RPMI7951 (cell line): ENCODE measurements around the gene NSD2. TPM values are rescaled to one million over a fixed set of nuclear protein-coding genes. Genes with fewer than 3 reads are reported as not detected.

Experiments
- DNase-seq: peaks from one replicate; pipeline ENCODE4 v3.0.0-alpha.2; 2012; ENCODE audit warnings: low read depth
- total RNA-seq: library from RNA; depleted of rRNA; stranded (reverse); fragments of >200 nt; shearing (Covaris generic); gene quantifications from 2 replicates; pipeline ENCODE4 v1.2.3, GENCODE V29; 2014

The NSD2 gene
- total RNA-seq, 1 experiment from 2014 or later: 45.1 TPM

DNA sequence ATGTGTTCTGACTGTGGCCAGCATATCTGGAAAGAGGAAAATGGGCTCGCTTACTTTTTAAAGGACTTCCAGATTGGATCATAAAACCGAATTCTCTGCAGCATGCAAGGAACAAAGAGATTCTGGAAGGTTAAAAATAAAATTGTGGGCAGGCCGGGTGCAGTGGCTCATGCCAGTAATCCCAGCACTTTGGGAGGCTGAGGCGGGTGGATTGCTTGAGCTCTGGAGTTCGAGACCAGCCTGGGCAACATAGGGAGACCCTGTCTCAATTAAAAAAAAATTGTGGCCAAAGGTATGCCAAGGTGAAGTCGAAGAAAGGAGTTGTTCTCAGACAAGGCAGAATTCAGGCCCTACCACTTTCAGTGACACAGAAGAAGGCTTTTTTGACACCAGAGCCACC is 99.7 kb downstream of the NSD2 start:
- DNase-seq: no peak

DNA sequence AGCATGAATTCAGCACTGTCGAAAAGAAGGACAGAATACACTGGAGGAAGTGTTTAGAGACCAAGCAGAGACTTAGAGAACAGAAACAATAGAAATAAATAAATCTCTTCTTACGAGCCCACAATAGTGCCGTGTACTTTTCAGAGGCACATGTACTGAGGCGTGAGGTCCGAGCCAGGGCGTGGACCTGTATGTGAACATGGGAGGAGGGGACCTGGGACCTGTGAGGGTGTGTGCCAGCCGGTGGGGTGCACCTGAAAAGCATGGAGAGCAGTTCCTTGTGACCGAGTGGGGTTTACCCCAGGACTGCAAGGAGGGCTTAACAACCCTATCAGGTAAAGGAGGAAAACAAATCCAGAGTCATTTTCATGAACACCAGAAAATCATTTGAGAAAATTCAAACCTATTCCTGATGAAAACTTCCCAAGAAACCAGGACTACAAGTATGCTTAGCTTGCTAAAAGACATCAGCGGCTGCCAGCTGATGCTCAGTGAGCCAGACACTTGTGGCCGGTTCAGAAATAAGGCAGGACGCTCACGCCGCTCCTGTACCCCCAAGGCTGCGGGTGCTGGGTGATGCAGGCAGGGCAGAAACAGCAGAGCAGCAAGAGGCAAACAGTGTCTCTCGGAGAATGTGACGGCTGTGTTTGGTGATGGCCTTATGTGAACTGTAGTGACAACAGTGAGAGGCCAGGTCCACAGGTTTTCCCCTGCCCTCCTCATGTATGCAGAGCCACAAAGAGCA is 100.4 kb downstream of the NSD2 start:
- DNase-seq: no peak

DNA sequence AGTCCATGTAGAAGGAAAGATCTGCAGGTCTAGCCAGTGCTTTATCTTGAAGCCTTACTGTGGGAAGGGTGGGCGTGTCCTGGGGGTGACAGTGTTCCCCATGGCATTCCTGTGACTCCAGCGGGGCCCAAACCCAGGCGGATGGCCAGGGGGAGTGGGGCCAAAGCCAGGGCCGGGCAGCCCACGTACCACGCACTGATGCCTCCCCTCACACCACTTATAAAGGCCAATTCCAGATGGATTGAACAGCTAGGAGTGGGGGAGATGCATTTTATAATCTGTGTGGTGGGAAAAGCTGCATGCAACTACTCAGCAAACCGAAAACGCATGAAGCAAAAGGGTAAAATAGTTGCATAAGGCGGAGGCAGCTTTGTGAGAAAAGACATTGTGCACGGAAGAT is 101.2 kb downstream of the NSD2 start:
- no peak for DNase-seq

DNA sequence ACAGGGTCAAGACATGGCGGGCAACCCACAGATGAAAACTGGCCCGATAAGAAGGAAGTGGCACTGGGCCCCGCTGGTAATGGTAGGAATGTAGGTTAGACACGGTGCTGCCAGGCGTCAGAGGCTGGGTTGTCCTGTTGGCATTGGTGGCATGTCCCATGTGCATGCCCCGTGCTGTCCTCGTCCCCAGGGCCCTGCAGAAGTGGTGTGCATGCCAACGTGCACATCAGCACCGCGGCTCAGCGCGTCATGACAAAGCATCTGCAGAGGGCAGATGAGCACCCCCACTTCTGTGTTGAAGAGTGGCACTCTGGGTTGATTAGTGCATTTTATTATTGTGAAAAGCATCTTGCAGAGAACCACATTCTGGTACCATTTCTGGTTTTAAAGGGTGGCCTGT is 102.0 kb downstream of the NSD2 start:
- no peak for DNase-seq

DNA sequence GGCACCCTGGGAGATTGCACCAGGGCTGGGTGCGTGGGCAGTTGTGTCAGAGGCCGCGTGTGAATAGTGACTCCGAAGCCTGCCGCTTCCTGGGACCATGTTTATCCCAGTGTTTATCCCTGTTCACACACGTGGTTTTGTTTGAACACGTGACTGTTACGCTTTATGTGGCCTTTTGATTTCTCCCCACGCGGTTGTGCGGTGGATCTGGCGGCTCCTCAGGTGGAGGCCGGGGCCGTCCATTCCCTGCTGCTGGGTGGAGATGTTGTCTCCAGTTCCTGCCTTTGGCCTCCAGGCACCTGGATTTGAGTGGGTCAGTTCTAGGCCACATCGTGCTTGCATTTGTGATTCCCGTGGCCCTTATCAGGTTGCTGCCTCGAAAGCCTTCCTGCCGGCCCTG is 102.5 kb downstream of the NSD2 start:
- DNase-seq: no peak

GRCh38 chr4:1974840-1975239 is 103.6 kb downstream of the NSD2 start:
- no peak for DNase-seq

GRCh38 chr4:1975391-1975801 is 104.2 kb downstream of the NSD2 start:
- DNase-seq: no peak

GRCh38 chr4:1975880-1976279 is 104.7 kb downstream of the NSD2 start:
- no peak for DNase-seq

DNA sequence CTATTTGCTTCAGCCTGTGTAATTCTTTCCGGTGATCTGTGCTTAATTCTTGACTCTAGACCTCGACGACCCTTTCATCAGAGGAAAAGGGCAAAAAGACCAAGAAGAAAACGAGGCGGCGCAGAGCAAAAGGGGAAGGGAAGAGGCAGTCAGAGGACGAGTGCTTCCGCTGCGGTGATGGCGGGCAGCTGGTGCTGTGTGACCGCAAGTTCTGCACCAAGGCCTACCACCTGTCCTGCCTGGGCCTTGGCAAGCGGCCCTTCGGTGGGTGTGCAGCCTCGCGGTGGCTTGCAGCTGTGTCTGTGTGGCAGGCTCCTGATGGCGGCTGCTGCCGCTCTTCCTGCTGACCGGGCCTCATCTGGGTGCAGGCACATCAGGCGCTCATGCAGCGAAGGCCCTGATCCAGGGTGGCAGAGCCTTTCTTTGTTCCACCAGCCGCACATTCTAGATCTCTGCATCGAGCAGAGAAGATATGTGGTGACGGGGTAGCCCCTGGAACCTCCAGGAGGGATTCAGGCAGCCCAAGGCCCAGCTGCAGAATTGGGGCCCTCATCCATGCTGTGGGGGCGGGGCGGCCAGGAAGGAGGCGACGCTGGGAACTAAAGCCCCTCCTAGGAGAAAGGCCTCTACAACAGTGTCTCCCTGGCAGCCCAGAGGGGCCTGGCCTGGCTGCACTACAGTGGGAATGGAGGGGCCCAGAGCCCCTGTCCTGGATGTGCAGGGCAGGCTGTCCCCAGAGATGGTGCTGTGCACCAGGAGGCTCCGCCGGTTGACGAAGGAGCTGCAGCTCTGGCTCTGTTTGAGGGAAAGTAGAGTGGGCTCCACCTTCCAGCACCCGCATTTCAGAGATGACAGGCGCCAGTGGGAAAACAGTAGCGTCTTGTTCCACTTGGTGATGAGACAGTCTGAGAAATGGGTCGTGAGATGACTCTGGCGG is 105.5 kb downstream of the NSD2 start:
- no peak for DNase-seq

DNA sequence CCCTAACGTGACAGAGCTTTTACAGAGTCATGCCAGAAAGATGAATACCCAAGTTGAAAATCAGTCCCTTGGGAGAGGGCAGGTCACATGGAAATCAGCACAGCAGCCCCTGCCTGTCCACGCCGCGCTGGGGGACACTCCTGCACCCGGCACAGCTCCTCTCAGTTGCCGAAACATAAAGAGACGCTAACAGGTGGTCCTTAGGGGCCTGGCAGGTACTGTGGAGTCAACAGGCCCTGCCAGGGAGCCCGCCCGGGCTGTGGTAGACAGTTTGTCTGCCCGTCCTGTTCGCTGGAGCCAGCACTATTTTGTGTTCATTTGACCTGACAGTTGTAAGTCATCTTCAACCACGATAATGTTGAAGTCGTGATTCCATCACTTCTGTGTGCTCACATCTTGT is 107.0 kb downstream of the NSD2 start:
- DNase-seq: no peak

DNA sequence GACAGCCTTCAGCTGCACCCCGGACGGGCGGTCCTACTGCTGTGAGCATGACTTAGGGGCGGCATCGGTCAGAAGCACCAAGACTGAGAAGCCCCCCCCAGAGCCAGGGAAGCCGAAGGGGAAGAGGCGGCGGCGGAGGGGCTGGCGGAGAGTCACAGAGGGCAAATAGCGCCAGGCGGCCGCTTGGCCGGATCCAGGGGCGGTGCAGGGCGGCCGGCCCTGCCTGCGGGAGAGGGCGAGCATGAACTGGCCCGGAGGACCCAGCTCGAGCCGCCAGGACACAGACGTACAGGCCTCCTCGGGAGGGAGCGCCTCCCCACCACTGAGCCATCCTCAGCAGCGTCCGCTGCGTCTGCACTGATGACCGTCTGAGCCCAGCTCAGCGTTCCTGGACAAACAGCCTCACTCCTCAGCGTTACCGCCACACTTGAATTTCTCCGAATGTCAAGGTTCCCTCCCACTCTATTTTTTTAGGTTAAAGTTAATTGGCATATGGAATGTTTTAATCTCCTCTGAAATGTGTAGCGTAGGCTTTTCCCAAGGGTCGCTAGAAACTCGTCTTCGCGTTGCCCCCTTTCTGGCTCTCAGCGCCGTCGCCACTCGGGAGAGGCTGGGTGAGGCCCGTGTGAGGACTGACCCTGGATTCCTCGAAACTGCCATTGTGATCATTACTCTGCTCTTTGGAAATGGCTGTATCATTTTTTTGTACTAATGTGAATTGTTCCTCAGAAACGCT is 107.7 kb downstream of the NSD2 start:
- no peak for DNase-seq

GRCh38 chr4:1979477-1980196 is 108.4 kb downstream of the NSD2 start:
- DNase-seq: no peak

- no peak for DNase-seq
Measured at GRCh38 chr4:1980561-1981041, 109.4 kb downstream of the NSD2 start.

GRCh38 chr4:1981251-1982058 is 110.3 kb downstream of the NSD2 start:
- DNase-seq: no peak

- DNase-seq: no peak
Measured at GRCh38 chr4:1982124-1983052, 111.2 kb downstream of the NSD2 start.

- DNase-seq: no peak
Measured at GRCh38 chr4:1983053-1983845, 112.1 kb downstream of the NSD2 start.

- no peak for DNase-seq
Measured at GRCh38 chr4:1983846-1984405, 112.7 kb downstream of the NSD2 start.
